ENCODE results near the gene METAP1.
A peak's percentile ranks its signal among the peaks of the same experiment; 100 is the strongest.
"Not testable (repeated sequence)": the region's sequence is repeated elsewhere in the genome, so short reads cannot be mapped to it uniquely, and the experiment has no call there.

The METAP1 gene

DNA sequence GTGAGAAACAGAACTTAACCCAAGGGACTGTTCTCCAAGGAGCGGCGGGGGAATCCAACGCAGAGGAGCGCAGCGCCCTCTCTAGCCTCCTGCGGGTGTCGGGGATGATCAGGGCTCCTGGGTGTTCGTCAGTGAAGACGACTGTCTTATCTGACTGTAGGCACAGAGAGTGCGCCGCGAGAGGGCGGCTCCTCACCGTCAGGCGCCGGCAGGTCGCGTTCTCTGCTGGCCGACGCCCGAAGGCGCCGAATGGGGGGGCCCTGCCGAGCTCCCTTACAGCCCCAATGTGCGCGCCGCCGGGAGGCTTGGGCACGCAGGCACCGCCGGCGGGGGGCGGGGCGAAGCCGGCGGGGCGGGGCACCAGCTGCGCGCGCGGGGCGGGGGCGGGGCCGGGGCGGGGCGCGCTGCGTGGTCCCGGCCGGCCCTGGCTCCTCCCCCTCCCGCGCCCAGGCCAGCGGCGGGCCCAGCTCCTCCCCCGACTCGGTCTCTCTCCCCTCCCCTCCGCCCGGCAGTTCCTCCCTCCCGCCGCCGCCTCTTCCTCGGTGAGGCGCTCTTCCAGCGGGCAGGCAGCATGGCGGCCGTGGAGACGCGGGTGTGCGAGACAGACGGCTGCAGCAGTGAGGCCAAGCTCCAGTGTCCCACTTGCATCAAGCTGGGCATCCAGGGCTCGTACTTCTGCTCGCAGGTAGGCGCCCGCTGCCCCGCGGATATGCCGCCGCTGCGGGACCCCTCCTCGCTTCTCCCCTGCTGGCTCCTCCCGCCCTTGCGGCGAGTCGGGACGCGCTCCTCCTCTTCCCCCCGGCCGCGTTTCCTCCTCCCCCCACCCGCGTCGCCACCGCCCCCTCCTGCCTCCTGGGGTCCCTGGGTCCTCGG lies at the start of gene METAP1:
METAP1 (plus strand) TSS at position 539 of the 873 bp plus-strand sequence; CDS start at position 572, 33 bp downstream.
- peak; percentile 70 for DNase-seq (ENCODE audit: low read depth, low spot score)

DNA sequence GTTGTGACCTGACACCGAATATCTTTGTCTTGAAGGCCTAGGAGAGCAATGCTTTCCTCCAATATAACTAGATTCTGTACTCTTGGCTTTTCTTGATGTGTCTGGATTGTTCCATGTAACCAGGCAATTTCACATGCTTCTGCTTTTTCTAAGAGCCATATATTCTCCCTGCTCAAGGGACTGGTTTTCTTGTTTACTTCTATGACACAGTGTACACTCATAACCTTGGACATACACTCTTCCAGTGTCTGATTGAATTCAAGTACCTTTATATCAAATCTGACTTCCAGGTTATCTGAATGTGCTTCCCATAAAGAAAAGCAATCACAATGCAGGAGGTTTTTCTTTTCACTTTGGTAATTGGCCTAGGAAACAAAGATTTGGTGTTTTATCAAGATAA lies 49.2 kb upstream of the METAP1 start:
- DNase-seq (ENCODE audit: low read depth, low spot score), result no peak

GRCh38 chr4:98950925-98951324 lies 44.6 kb upstream of the METAP1 start:
- no peak for DNase-seq (ENCODE audit: low read depth, low spot score)

DNA sequence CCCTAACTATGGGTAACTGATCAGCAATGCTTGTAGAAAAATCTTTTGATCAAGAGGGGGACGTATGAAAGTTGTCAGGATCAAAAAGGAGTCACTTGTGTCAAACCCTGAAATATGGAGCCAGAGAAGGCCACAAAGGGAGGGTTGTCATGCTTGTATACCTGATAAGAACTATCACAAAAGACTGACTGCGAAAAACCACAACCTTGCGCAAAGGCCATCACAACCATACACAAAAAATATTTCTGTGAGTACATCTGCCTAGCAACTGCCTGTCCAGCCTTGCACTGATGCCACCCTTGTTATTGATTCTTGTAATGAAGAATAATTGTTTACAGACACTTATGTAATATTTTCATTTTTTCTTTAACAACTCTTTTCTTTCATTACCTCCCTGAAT lies 43.8 kb upstream of the METAP1 start:
- no peak for DNase-seq (ENCODE audit: low read depth, low spot score)

DNA sequence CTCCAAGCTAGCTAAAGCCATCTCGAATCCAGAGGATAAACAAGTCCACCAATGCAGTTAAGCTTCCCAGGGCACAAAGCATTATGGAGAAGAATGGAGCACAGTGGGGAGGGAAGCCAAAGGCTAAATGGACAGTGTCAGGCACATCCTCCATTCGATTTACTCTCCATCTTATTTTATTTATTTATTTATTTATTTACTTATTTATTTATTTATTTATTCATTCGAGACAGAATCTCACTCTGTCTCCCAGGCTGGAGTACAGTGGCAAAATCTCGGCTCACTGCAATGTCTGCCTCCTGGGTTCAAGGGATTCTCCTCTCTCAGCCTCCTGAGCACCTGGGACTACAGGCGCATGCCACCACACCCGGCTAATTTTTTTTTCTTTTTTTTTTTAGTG lies 40.3 kb upstream of the METAP1 start:
- DNase-seq (ENCODE audit: low read depth, low spot score), result no peak

DNA sequence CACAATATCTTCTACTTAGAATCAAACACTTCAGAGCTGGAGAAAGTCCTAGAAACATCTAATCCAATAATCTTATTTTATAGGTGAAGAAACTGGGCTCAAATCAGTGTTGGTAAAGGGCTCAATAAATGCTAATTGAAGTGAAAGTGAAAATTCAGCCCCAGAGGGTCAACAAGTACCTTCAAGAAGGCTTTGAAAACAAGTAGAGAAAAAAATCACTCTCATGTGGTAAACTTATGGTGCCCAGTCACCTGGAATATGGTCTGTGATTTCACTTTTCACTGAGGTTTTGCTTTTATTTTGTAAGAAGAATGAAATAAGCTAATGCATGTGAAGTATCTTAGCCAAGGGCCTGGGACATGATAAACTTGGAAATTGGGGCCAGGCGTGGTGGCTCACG lies 37.5 kb upstream of the METAP1 start:
- DNase-seq (ENCODE audit: low read depth, low spot score), result no peak

DNA sequence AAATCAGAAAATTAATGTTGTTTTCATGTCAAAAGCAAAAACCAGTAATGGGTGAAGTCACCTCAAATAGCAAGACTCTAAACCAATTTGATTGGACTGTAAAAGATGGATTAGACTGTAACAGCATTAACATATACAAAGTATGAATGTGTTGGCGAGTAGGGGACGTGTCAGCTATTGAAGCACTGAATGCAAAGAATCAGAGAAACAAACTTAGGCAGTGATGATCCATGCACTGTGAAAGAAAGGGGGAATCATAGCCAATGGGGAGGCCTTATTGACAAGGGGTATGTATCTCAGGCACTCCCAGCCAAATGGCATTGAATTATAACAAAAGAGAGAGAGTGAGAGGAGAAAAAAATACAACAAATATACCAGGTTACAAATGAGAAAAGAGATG lies 36.1 kb upstream of the METAP1 start:
- no peak for DNase-seq (ENCODE audit: low read depth, low spot score)

GRCh38 chr4:98961770-98962169 lies 33.8 kb upstream of the METAP1 start:
- no peak for DNase-seq (ENCODE audit: low read depth, low spot score)

DNA sequence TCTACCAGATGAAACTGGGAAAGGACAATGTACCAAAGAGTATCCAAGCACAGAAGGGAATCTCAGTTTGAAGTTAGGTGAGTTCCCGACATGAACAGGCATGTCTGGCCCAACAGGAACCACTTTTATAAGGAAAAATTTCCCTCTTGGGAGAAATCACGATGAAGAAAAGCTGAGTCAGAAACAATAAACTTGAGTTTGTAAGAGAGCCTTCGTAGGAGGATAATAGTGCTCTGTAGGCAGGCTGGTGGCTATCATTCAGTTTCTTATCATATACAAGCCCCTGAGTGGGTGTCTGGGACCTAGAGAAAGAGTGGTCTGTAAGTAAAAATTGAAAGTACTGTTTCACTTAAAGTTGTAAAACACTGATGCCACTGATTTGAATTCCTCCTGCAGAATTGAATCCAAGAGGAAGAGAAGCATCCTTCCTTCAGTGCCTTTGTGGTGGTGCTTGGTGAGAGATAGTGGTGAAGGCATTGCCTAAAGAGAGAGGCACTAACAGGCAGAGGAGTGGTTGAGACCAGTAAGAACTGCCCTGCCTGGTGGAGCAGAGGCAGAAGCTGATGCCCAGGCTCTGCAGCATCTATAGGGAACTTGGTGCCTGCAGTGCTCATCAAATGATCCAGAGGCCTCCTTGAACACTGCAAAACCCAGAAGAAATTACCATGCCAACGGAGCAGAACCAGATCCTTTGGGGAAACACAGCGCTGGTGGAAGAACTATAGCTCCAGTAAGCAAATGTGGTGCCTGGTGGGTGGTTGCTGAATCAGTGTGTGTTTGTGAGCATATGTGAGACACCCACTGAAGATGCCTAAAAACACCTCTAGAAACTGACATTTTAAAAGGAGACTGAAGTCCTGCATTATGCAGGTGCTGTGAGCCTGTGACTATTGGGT lies 31.7 kb upstream of the METAP1 start:
- DNase-seq (ENCODE audit: low read depth, low spot score), result no peak

GRCh38 chr4:98966926-98967325 lies 28.6 kb upstream of the METAP1 start:
- DNase-seq (ENCODE audit: low read depth, low spot score), result no peak

- no peak for DNase-seq (ENCODE audit: low read depth, low spot score)
Measured at GRCh38 chr4:98967786-98968329, 27.7 kb upstream of the METAP1 start.

- DNase-seq (ENCODE audit: low read depth, low spot score), result no peak
Measured at GRCh38 chr4:98969878-98970785, 25.4 kb upstream of the METAP1 start.

DNA sequence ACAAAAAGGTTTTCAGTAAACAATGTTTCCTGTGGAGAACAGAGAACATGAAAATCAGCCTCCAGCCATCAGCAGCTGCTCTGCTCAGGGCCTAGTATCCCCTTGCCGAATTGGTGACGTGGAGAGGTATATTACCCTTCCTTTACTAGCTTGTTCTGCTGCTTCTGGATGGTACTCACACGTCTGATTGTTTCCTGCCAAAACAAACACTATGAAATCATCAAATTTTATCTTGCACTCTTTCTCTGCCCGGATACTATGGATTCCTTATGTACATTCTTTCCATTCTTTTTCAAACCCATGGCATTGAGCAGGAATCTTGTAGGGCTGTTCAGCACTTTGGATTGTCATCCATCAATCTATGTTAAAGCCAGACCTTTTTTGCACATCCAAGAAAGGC lies 18.8 kb upstream of the METAP1 start:
- DNase-seq (ENCODE audit: low read depth, low spot score), result no peak

DNA sequence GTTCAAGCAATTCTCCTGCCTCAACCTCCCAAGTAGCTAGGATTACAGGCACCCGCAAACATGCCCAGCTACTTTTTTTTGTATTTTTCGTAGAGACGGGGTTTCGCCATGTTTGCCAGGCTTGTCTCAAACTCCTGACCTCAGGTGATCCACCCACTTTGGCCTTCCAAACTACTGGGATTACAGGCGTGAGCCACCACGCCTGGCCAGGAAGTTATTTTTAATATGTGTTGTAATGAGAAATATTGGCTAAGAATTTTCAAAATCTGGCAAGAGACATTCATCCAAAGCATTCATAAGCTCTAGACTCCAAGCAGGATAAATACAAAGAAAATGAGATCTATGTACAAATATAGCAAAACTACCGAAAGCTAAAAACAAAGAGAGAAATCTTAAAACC lies 18.0 kb upstream of the METAP1 start:
- no peak for DNase-seq (ENCODE audit: low read depth, low spot score)

GRCh38 chr4:98987720-98988119 lies 7.8 kb upstream of the METAP1 start:
- DNase-seq (ENCODE audit: low read depth, low spot score), result no peak

GRCh38 chr4:98992835-98993234 lies 2.7 kb upstream of the METAP1 start:
- DNase-seq (ENCODE audit: low read depth, low spot score), result not testable (repeated sequence)

DNA sequence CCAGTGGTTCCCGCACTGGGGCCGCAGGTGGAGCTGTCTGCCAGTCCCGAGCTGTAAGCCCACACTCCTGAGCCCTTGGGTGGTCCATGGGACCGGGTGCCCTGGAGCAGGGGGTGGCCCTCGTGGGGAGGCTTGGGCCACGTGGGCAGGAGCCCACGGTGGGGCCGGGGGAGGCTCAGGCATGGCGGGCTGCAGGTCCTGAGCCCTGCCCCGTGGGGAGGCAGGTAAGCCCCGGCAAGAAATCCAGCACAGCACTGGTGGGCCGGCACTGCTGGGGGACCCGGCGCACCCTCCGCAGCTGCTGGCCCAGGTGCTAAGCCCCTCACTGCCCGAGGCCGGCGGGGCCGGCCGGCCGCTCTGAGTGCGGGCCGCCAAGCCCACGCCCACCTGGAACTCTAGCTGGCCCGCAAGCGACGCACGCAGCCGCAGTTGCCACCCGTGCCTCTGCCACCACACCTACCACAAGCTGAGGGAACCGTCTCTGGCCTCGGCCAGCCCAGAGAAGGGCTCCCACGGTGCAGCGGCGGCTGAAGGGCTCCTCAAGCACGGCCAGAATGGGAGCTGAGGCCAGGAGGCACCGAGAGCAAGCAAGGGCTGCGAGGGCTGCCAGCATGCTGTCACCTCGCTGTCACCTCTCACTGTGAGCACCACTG lies 2.0 kb upstream of the METAP1 start:
- no peak for DNase-seq (ENCODE audit: low read depth, low spot score)

DNA sequence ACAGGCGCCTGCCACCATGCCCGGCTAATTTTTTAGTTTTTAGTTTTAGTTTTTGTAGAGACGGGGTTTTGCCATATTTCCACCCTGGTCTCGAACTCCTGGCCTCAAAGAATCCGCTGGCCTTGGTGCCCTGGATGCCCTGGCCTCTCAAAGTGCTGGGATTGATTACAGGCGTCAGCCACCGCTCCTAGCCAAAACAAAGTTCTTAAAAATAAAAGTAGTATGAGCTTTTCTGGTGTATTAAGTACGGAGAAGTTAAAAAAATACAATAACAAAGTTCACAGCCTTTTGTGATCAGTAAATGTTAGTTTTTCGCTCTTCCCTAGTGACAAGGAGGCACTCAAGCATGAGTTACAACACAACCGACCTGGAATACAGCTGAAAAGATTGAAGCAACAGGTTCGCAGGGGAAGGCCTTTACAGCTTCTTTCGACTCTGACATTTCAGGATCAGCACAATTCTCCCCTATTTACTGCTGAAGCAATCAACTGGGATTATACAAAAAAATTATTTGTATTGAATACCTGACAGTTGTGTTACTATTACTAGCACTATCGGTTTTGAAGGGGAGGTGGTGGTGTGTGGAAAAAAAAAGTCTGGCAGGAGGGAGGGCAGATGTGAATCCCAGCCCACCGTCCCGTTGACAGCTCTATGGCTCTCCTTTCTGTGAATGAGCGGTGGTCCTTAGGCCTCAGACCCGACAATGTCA lies 893 bp upstream of the METAP1 start:
- DNase-seq (ENCODE audit: low read depth, low spot score), result peak; percentile 1

DNA sequence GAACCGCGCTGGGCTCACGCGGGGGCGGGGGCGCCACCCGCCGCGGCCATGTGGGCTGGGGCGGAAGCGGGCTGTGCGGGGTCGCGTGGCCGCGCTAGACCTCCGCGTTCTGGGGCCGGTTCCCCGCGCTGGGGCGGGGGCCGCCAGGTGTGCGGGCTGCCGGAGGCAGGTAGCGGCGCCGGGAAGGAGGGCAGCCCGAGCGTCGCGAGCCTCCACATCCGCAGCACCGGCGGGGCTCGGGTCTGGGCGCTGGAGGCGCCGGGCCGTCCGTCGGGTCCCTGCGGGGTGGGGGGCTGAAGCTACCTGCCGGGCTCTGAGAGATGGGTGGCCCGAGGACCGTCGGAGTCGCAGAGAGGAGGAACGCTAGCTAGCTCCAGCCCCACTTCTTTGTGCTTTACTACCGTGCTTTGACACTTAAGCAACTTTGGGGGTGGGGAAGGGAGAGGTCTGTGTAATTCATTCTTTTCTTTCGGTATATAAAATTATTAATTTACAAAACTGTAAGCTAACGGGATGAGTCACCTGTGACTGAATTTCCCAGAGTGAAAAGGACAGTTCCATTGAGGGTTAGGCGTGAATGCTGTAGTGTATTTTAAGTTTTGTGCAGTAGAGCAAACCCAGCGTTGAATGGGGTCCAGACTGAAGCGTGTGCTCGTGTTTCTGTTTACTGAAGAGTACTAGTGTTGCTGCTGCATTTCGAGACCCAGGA lies 689 bp downstream of the METAP1 start:
- peak; percentile 1 for DNase-seq (ENCODE audit: low read depth, low spot score)

- no peak for DNase-seq (ENCODE audit: low read depth, low spot score)
Measured at GRCh38 chr4:98996765-98997068, 1.2 kb downstream of the METAP1 start.
